Measurements from ENCODE around the gene ARHGEF28.

ARHGEF28 gene

GRCh38 chr5:73907164-73907563 is 281.2 kb downstream of the ARHGEF28 start:
- no peak for DNase-seq

- DNase-seq = no peak
Observed at GRCh38 chr5:73908395-73908794, 282.4 kb downstream of the ARHGEF28 start.

GRCh38 chr5:73908846-73909245 is 282.9 kb downstream of the ARHGEF28 start:
- no peak for DNase-seq

- DNase-seq = no peak
Observed at GRCh38 chr5:73909474-73909873, 283.5 kb downstream of the ARHGEF28 start.

GRCh38 chr5:73911761-73912393 is 285.9 kb downstream of the ARHGEF28 start:
- DNase-seq = no peak

GRCh38 chr5:73912821-73913271 is 286.9 kb downstream of the ARHGEF28 start:
- DNase-seq = no peak

GRCh38 chr5:73913971-73914370 is 288.0 kb downstream of the ARHGEF28 start:
- no peak for DNase-seq

GRCh38 chr5:73915345-73915744 is 289.3 kb downstream of the ARHGEF28 start:
- DNase-seq = no peak

- DNase-seq = no peak
Observed at GRCh38 chr5:73917433-73917832, 291.4 kb downstream of the ARHGEF28 start.

GRCh38 chr5:73917891-73918290 is 291.9 kb downstream of the ARHGEF28 start:
- no peak for DNase-seq

- no peak for DNase-seq
Observed at GRCh38 chr5:73918791-73919221, 292.8 kb downstream of the ARHGEF28 start.

GRCh38 chr5:73921741-73922140 is 295.7 kb downstream of the ARHGEF28 start:
- DNase-seq = no peak

- DNase-seq = no peak
Observed at GRCh38 chr5:73922224-73922623, 296.2 kb downstream of the ARHGEF28 start.

GRCh38 chr5:73922875-73923557 is 297.0 kb downstream of the ARHGEF28 start:
- no peak for DNase-seq

GRCh38 chr5:73928476-73929070 is 302.6 kb downstream of the ARHGEF28 start:
- DNase-seq = no peak

GRCh38 chr5:73935719-73936118 is 309.7 kb downstream of the ARHGEF28 start:
- no peak for DNase-seq

- no peak for DNase-seq
Observed at GRCh38 chr5:73938280-73938937, 312.4 kb downstream of the ARHGEF28 start.

- no peak for DNase-seq
Observed at GRCh38 chr5:73938938-73939320, 312.9 kb downstream of the ARHGEF28 start.

GRCh38 chr5:73939557-73939956 is 313.6 kb downstream of the ARHGEF28 start:
- no peak for DNase-seq

- DNase-seq = no peak
Observed at GRCh38 chr5:73940026-73940425, 314.0 kb downstream of the ARHGEF28 start.

- DNase-seq = no peak
Observed at GRCh38 chr5:73940801-73941200, 314.8 kb downstream of the ARHGEF28 start.

GRCh38 chr5:73942783-73943182 is 316.8 kb downstream of the ARHGEF28 start:
- no peak for DNase-seq

GRCh38 chr5:73943397-73943796 is 317.4 kb downstream of the ARHGEF28 start:
- DNase-seq = no peak

GRCh38 chr5:73944581-73944980 is 318.6 kb downstream of the ARHGEF28 start:
- DNase-seq = no peak

Measured in activated CD8-positive, alpha-beta memory T cell treated with anti-CD3 and anti-CD28 coated beads for 24 hours (primary cell).